ENCODE results near the gene ARID1B.

DNA sequence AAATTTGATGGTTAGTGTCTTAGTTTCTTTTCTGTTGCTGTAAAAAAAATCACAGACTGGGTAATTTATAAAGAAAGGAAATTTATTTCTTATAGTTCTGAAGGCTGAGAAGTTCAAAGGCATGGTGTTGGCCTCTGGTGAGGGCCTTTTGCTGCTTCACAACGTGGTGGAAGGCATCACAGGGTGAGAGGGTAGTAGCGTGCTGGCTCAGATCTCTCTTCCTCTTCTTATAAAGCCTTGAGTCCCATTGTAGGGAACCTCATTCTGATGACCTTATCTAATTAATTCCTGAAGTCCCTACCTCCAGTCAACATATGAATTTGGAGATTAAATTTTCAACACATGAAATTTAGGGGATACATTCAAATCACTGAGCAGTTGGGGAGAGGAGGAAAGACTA, 62.0 kb downstream of the ARID1B start:
- no peak for TF ChIP-seq IRF2 (CRISPR knock-in tag; IDR thresholded peaks at IDR 0.05; ENCODE audit: borderline replicate concordance, low read depth)
- TF ChIP-seq, protein P1, sequence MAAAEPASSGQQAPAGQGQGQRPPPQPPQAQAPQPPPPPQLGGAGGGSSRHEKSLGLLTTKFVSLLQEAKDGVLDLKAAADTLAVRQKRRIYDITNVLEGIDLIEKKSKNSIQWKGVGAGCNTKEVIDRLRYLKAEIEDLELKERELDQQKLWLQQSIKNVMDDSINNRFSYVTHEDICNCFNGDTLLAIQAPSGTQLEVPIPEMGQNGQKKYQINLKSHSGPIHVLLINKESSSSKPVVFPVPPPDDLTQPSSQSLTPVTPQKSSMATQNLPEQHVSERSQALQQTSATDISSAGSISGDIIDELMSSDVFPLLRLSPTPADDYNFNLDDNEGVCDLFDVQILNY (CRISPR knock-in tag; IDR thresholded peaks at IDR 0.05), result no peak
- TF ChIP-seq CREM (CRISPR knock-in tag; IDR thresholded peaks at IDR 0.05), result no peak
- no peak for TF ChIP-seq CTCF (IDR thresholded peaks at IDR 0.05)
- TF ChIP-seq RORB (CRISPR knock-in tag; IDR thresholded peaks at IDR 0.05), result no peak
- no peak for TF ChIP-seq ELF4 (CRISPR knock-in tag; IDR thresholded peaks at IDR 0.05; ENCODE audit: low read depth)
- no peak for TF ChIP-seq ZNF512 (CRISPR knock-in tag; IDR thresholded peaks at IDR 0.05; ENCODE audit: borderline replicate concordance)
- TF ChIP-seq ATF2 (CRISPR knock-in tag; IDR thresholded peaks at IDR 0.05; ENCODE audit: borderline replicate concordance, low read depth), result no peak
